B cell (primary cell): ENCODE results near the gene TYK2.

ENCODE experiments used
- EZH2 ChIP-seq: IDR thresholded peaks from 2 replicates; pipeline ENCODE4 v1.6.1; 2012; ENCODE audit warnings: borderline replicate concordance, low read depth, mild to moderate bottlenecking, moderate library complexity, low read length; ENCODE audit not compliant: insufficient read depth, poor library complexity, severe bottlenecking
- TF ChIP-seq, protein P1 (sequence below): fragments of 200-600 bp; IDR thresholded peaks from one replicate; pipeline ENCODE4 v1.8.0; 2022; ENCODE audit warnings: antibody characterized with exemption, mild to moderate bottlenecking

DNA sequence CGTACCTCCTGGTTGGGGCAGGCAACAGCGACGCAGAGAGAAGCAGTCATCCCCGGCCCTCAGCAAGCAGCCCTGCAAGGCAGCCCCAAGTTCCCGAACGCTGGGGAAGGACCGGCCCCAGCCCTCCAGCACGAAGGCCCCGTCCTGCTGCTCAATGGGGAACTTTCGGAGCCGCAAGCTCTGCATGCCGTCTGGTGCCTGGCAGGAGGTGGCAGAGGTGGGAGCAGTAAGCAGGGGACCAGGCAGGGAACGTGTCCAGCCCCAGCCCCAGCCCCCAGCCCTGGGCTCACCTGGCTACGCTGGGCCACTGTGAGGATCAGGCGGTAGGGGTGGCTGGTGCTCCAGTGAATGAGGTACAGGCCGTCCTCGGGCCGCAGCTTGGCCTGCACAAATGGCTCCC, 18.1 kb downstream of the TYK2 start:
- TF ChIP-seq, protein P1, sequence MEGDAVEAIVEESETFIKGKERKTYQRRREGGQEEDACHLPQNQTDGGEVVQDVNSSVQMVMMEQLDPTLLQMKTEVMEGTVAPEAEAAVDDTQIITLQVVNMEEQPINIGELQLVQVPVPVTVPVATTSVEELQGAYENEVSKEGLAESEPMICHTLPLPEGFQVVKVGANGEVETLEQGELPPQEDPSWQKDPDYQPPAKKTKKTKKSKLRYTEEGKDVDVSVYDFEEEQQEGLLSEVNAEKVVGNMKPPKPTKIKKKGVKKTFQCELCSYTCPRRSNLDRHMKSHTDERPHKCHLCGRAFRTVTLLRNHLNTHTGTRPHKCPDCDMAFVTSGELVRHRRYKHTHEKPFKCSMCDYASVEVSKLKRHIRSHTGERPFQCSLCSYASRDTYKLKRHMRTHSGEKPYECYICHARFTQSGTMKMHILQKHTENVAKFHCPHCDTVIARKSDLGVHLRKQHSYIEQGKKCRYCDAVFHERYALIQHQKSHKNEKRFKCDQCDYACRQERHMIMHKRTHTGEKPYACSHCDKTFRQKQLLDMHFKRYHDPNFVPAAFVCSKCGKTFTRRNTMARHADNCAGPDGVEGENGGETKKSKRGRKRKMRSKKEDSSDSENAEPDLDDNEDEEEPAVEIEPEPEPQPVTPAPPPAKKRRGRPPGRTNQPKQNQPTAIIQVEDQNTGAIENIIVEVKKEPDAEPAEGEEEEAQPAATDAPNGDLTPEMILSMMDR = no peak
- TF ChIP-seq EZH2 = no peak
